HG02642 (cell line): Measurements from ENCODE around the gene FOLR2.

Experiments used
- ATAC-seq: cut with Tn5 transposase; IDR thresholded peaks from one replicate; pipeline ENCODE4 v1.9.1; 2021; ENCODE audit warnings: mild to moderate bottlenecking; ENCODE audit not compliant: unreplicated experiment, poor library complexity

Gene FOLR2

GRCh38 chr11:72239849-72240460 is 23.4 kb downstream of the FOLR2 start:
- ATAC-seq: no peak

GRCh38 chr11:72240461-72241290 is 24.1 kb downstream of the FOLR2 start:
- no peak for ATAC-seq

GRCh38 chr11:72241291-72241781 is 24.7 kb downstream of the FOLR2 start:
- ATAC-seq: no peak

- no peak for ATAC-seq
Measured at GRCh38 chr11:72242141-72242540, 25.5 kb downstream of the FOLR2 start.

GRCh38 chr11:72243173-72244059 is 26.8 kb downstream of the FOLR2 start:
- ATAC-seq: no peak

GRCh38 chr11:72244060-72244360 is 27.4 kb downstream of the FOLR2 start, which contains the start of gene PHOX2A:
Gene PHOX2A, minus strand, starts transcription at chr11:72244176. Its CDS starts 172 bp downstream, at chr11:72244004.
- no peak for ATAC-seq

- no peak for ATAC-seq
Measured at GRCh38 chr11:72244361-72245262, 28.0 kb downstream of the FOLR2 start.

GRCh38 chr11:72245263-72245816 is 28.7 kb downstream of the FOLR2 start:
- ATAC-seq: no peak

GRCh38 chr11:72247584-72247983 is 31.0 kb downstream of the FOLR2 start:
- no peak for ATAC-seq

- ATAC-seq: no peak
Measured at GRCh38 chr11:72249961-72250360, 33.4 kb downstream of the FOLR2 start.

- ATAC-seq: no peak
Measured at GRCh38 chr11:72250661-72251464, 34.3 kb downstream of the FOLR2 start.

GRCh38 chr11:72251614-72252013 is 35.0 kb downstream of the FOLR2 start:
- no peak for ATAC-seq

GRCh38 chr11:72253392-72253791 is 36.8 kb downstream of the FOLR2 start:
- no peak for ATAC-seq

- no peak for ATAC-seq
Measured at GRCh38 chr11:72254299-72254993, 37.9 kb downstream of the FOLR2 start.

- ATAC-seq: no peak
Measured at GRCh38 chr11:72257570-72257969, 41.0 kb downstream of the FOLR2 start.

- ATAC-seq: no peak
Measured at GRCh38 chr11:72259490-72259889, 42.9 kb downstream of the FOLR2 start.

- no peak for ATAC-seq
Measured at GRCh38 chr11:72260574-72260973, 44.0 kb downstream of the FOLR2 start.

GRCh38 chr11:72263361-72263760 is 46.8 kb downstream of the FOLR2 start:
- ATAC-seq: no peak
